GM15510 (cell line): ENCODE results near the gene SUSD3.

Source experiments
- POLR2A ChIP-seq: IDR thresholded peaks from 3 replicates; pipeline ENCODE4 v1.6.1; 2011; ENCODE audit warnings: borderline replicate concordance; ENCODE audit not compliant: insufficient read length; ENCODE audit errors: extremely low read depth

The SUSD3 gene

GRCh38 chr9:93114169-93114983 lies 55.9 kb downstream of the SUSD3 start:
- no peak for TF ChIP-seq POLR2A

- TF ChIP-seq POLR2A: no peak
Measured at GRCh38 chr9:93114984-93115335, 56.5 kb downstream of the SUSD3 start.

- TF ChIP-seq POLR2A: no peak
Measured at GRCh38 chr9:93115486-93116071, 57.1 kb downstream of the SUSD3 start.

GRCh38 chr9:93116072-93116961 lies 57.8 kb downstream of the SUSD3 start:
- TF ChIP-seq POLR2A: no peak

- TF ChIP-seq POLR2A: no peak
Measured at GRCh38 chr9:93117924-93118862, 59.7 kb downstream of the SUSD3 start.

GRCh38 chr9:93118863-93119702 lies 60.6 kb downstream of the SUSD3 start:
- no peak for TF ChIP-seq POLR2A

- no peak for TF ChIP-seq POLR2A
Measured at GRCh38 chr9:93119703-93119952, 61.1 kb downstream of the SUSD3 start.

GRCh38 chr9:93119953-93120845 lies 61.7 kb downstream of the SUSD3 start:
- no peak for TF ChIP-seq POLR2A

GRCh38 chr9:93120846-93121315 lies 62.4 kb downstream of the SUSD3 start:
- no peak for TF ChIP-seq POLR2A

GRCh38 chr9:93121316-93122241 lies 63.1 kb downstream of the SUSD3 start:
- no peak for TF ChIP-seq POLR2A

GRCh38 chr9:93122721-93123221 lies 64.3 kb downstream of the SUSD3 start:
- TF ChIP-seq POLR2A: no peak

- no peak for TF ChIP-seq POLR2A
Measured at GRCh38 chr9:93123561-93124283, 65.2 kb downstream of the SUSD3 start.
